Stimulated activated CD4-positive, alpha-beta T cell treated with anti-CD3 and anti-CD28 coated beads, TNF-alpha, amount 100 ng/mL, for 24 hours (primary cell): ENCODE data around the gene CFAP46.
"Not testable (repeated sequence)": the region's sequence is repeated elsewhere in the genome, so short reads cannot be mapped to it uniquely, and the experiment has no call there.

ENCODE experiments used
- DNase-seq, 3 experiments: peaks; one replicate each; pipeline ENCODE4 v3.0.0-alpha.2; 2020; ENCODE audit warnings: low read depth in 3 of 3

CFAP46 gene

GRCh38 chr10:132963430-132963960, 21.1 kb upstream of the CFAP46 start:
- no peak for DNase-seq

GRCh38 chr10:132962623-132963429, 20.5 kb upstream of the CFAP46 start:
- DNase-seq = no peak

- DNase-seq = peak; percentile 64 to 78 (median 66)
Observed at GRCh38 chr10:132961787-132962622, 19.6 kb upstream of the CFAP46 start.

GRCh38 chr10:132961420-132961786, 19.0 kb upstream of the CFAP46 start:
- DNase-seq = no peak

GRCh38 chr10:132960631-132961419, 18.5 kb upstream of the CFAP46 start:
- DNase-seq = no peak

GRCh38 chr10:132960071-132960472, 17.7 kb upstream of the CFAP46 start:
- no peak for DNase-seq

GRCh38 chr10:132959559-132959961, 17.2 kb upstream of the CFAP46 start:
- no peak for DNase-seq

- no peak for DNase-seq
Observed at GRCh38 chr10:132958883-132959558, 16.7 kb upstream of the CFAP46 start.

- DNase-seq = no peak
Observed at GRCh38 chr10:132957981-132958882, 15.9 kb upstream of the CFAP46 start.

GRCh38 chr10:132957131-132957530, 14.8 kb upstream of the CFAP46 start:
- DNase-seq = no peak

- DNase-seq = not testable (repeated sequence)
Observed at GRCh38 chr10:132956259-132956658, 13.9 kb upstream of the CFAP46 start.

- DNase-seq = no peak
Observed at GRCh38 chr10:132955479-132955878, 13.1 kb upstream of the CFAP46 start.

GRCh38 chr10:132953428-132953827, 11.1 kb upstream of the CFAP46 start:
- DNase-seq = no peak

- no peak for DNase-seq
Observed at GRCh38 chr10:132951926-132952325, 9.6 kb upstream of the CFAP46 start.

GRCh38 chr10:132948351-132948750, 6.0 kb upstream of the CFAP46 start:
- DNase-seq = no peak

GRCh38 chr10:132947843-132948242, 5.5 kb upstream of the CFAP46 start:
- no peak for DNase-seq

- no peak for DNase-seq
Observed at GRCh38 chr10:132946806-132947546, 4.6 kb upstream of the CFAP46 start.

GRCh38 chr10:132946311-132946710, 3.9 kb upstream of the CFAP46 start:
- DNase-seq = no peak

- no peak for DNase-seq
Observed at GRCh38 chr10:132945894-132946255, 3.5 kb upstream of the CFAP46 start.
